Right renal cortex interstitium (tissue), 3 donors: Measurements from ENCODE around the gene LRRC8D. TPM values are rescaled to one million over a fixed set of nuclear protein-coding genes. Genes with fewer than 3 reads are reported as not detected.

Source experiments
- DNase-seq, 3 donors: peaks; one replicate each; pipeline ENCODE4 v3.0.0-alpha.2; 2013; ENCODE audit warnings: low read depth in 3 of 3, low spot score in 2 of 3
- polyA plus RNA-seq, 3 donors: library from polyadenylated mRNA; unstranded; fragments of 120-200 nt; gene quantifications; one replicate each; pipeline ENCODE4 v1.2.1, GENCODE V29; 2013; ENCODE audit not compliant: insufficient read length in 3 of 3

LRRC8D gene
- polyA plus RNA-seq, 3 donors = 38.5 to 42.3 (median 40.4) TPM

DNA sequence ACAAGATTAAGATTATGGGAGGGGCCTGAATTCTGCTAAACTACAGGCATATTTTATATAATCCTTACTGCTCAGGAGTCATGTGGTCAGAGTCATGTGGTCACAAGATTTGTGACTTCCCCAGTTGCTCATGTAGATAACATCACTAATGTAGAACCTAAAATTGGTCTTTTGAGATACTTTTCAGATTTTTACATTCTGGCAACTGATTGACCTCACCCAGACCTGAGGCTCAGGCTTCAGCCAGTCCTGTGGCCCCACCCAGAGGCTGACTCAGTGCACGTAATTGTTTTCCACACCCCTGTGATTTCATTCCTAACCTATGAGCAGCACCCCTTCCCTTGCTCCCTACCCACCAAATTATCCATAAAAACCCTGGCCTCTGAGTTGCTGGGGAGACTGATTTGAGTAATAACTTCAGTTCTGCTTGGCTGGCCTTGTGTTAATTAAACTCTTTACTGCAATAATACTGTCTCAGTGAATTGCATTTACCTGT is 132.3 kb downstream of the LRRC8D start:
- no peak for DNase-seq

DNA sequence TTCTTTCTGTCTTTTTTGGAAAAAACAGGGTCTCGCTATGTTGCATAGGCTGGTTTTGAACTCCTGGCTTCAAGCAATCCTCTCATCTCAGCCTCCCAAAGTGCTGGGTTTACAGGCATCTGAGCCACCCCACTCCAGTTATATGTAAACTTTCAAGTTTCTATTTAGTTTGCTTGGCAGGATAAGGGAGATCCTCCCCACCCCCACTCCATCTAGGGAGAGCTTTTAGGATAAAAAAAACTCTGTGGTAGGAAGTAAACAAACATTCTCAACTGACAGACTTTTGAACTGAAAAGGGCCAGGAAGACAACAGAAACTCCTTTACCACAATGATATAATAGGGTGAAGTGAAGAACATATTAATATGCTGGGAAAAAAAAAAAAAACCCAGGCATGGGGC is 133.1 kb downstream of the LRRC8D start:
- no peak for DNase-seq

DNA sequence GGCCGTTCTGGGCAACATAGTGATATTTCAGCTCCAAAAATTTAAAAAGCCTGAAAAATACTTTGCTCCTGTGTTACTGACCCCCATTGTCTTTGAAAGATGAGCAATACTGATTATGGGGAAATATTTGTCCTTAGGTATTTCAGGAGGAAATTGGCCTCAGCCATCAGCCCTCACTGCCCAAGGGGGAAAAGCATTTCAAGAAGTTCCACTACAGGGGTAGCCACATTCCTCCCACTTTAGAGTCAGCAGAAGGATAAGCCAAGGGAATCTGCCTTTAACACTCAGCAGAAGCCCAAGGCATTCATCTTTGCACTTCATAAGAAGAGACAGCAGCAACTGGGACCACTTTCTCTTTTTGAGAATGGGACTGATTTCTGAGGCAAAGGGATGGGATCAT is 133.6 kb downstream of the LRRC8D start:
- DNase-seq = no peak

DNA sequence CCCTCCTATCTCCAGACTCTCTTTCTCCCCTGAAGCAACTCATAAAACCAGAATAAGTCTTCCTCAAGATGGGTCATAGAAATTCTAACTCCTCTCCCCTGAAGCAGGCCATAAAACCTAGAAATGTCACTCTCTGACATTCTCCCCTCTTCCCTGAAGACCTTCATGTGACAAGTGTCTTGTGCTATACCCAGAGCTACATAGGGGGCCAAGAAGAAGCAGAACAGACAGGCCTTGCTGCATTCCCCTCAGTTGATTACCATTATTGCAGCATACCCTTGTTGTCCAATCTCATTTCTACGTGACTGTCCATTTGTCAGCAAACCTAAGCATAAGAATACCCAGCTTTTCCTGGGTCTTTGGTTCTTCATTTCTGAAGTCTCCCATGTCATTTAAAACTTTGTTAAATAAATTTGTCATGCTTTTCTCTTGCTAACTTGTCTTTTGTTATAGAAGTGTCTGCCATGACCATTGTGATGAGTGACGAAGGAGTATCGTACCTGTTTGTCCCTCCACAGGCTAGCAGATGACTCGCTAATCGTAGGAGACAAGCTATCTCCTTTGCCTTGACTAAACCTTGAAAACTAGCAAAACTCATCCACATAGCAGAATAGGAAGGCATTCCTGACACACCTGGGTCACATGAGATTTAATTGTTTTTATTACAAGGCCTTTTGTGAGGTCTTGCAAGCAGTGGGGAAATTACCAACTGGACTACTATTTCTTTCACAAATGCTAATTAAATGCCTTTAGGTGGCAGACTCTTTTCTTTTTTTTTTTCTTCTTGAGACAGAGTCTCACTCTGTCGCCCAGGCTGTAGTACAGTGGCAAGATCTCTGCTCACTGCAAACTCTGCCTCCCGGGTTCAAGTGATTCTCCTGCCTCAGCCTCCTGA is 134.7 kb downstream of the LRRC8D start:
- no peak for DNase-seq

DNA sequence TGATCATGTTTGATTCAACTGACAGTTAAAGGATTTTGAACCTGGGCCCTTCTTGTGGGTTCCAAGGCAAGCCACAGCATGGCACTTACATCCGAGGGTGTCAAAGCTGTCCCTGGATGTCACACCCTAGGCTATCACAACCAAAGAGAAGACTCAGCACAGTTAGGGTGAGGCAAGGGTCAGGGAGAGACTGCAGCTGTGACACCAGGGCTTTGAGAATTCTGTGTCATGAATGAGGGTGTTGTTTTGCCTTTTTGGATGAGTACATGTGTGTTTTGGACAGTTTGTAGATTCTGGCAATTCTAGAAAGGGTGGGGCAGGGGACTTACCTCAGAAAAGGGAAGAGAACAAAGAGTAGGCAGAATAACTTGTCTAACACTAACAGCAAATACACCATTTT is 136.3 kb downstream of the LRRC8D start:
- DNase-seq = no peak

DNA sequence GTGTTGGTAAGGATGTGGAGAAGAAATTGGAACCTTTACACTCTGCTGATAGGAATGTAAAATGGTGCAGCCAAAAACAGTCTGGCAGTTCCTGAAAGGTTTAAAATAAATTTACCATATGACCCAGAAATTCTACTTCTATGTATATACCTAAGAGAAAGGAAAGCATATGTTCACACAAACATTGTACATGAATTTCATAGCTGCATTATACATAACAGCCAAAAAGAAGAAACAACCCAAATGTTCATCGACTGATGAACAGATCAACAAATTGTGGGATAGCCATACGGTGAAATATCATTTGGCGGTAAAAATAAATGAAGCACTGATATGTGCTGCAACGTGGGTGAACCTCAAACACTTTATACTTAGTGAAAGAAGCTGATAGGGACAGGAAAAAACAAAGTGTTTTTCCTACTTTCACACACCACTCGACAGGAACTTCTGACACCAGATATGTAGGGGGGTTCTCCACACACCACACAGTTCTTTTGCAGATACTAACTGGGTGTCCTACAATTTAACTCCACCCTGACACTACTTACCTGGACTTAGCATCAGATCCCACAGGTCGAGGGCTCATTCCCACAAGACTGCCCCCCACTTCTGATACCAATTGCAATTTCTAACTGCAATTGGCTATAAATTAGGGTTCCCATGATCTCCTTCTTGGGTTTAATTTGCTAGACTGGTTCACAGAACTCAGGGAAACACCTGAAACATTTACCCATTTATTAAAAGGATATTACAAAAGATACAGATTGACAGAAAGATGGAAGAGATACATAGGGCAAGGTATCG is 138.2 kb downstream of the LRRC8D start:
- DNase-seq = no peak

DNA sequence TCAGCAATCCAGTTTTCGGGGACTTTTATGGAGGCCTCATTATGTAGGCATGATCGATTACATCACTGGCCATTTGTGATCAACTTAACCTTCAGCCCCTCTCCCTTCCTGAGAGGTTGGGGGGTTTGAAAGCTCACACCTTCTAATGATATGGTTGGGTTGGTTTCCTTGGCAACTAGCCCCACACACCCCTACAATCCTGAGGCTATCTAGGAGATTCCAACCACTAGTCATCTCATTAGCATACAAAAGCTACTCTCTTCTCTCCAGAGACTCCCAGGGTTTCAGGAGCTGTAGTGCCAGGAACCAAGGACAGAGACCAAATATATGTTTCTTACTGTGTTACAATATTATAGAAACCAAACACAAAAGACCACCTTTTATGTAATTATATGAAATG is 138.9 kb downstream of the LRRC8D start:
- DNase-seq = no peak

DNA sequence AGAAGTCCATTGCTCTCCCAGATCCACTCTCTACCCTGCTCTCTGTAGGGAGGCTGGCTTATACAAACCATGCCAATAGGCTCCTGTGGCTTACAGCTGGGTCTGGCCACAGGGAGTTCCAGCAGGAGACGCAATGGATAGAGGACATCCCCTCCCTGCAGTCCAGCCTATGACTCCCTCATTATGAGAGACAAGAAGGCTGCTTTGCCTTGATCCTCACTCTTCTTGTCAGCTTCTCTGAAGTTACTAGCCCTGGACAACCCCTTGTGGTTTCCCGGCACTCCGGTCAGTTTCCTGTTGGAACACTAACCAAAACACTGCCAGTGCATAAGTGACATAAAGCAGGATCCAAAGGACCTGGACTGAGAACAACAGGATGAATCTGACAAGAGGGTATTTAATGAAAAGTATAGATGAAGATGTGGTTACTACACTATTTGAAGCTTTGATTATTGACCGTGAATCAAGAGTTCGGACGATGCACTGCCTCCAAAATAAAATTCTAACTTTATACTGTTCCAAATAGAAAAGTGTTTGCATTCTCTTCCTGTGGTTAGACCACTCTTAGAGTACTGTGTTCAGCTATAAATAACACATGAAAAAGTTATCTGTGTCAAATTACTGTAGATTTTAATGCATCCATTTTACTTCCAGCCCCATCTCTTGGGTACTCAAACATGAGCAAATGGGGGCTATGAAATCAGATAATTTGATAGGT is 141.4 kb downstream of the LRRC8D start:
- no peak for DNase-seq

DNA sequence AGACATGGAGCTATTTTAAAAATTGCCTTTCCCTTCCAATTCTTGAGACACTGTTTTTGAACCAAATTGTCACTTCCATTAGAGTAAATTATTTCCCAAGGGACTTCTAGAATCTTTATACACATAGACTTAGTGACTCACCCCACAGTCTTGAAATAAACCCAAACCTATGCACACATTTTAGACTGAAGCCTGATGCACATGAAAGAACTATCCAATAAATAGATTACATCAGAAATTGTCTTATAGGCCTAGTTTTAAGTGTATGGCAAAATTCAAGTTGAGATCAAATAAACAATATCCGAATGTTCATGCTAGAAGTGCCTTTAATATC is 141.9 kb downstream of the LRRC8D start:
- DNase-seq = no peak

DNA sequence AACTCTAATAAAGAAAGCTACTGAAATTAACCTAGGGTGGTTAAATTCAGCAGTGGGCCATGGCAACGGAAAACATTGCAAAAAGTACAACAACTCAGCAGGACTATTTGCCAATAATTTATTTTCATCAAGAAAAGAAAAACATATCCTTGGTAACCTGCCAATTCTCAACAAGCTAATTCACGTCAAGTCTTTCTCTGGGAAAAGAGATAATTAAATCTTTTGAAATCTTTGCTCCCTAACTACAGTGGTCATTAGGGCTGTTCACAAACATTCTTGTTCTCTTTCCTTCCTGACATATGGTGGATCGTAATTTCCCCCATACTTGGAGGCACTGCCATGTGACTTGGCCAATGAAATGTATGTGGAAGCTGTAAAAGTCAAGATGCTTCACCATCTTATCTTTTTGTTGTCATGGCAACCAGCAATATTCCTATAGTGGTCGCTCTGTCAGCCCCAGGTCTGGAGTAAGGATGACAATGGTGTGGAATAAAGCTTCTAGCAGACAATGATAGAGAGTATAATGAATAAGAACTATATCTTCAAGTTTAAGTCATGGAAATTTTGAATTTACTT is 144.4 kb downstream of the LRRC8D start:
- no peak for DNase-seq

DNA sequence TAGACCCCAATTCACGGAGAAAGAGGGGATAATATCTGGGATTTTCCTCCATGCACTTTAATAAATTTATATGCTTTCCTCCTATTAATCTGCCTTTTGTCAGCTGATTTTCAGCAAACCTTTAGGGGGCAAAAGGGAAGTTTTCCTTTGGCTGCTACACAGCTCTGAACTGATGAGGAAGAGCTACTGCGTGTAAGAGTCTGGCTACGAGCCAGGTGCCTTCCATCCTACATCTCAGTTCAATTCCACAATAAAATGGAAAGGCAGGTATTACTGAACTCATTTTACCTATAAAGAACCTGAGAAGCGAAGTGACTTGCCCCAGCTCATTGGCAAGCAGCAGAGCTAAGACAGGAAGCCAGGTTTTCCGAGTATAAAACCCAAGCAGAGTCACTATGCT is 145.8 kb downstream of the LRRC8D start:
- no peak for DNase-seq

DNA sequence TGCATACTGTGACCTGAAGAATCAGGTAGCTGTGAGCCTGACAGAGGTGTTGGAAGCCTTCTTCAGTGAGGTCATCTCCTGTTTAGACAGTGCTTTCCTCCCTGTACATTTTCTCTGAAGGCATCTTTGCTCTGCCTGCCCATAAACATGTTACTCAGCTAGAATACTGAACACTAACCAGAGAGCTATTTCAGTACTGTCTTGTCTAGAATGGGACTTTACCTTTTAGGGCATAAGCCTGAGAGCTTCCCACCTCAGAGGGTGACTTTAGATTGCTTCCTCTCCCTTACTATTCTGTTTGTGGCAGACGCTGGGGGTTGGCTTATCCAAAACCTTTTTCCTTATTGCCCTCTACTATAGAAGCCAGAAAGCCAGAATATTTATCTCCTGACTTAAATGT is 150.8 kb downstream of the LRRC8D start:
- no peak for DNase-seq

DNA sequence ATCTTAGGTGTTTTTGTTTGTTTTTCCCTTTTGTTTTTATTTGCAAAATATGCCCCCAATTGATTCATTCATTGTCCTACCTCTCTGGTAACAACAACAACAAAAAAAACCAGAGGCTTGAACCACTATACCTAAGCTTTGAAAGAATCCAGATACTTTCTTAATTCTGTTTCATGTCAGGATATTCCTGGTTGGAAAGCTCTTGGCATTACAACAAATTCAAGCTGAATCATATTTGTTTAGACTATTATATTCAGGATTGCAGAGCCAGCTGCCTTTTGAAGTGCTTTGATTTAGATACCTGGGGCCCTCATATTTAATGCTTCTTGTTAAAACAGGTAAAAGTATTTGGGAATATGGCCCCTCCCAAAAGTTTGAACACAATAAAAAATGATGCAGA is 151.2 kb downstream of the LRRC8D start:
- DNase-seq = no peak

DNA sequence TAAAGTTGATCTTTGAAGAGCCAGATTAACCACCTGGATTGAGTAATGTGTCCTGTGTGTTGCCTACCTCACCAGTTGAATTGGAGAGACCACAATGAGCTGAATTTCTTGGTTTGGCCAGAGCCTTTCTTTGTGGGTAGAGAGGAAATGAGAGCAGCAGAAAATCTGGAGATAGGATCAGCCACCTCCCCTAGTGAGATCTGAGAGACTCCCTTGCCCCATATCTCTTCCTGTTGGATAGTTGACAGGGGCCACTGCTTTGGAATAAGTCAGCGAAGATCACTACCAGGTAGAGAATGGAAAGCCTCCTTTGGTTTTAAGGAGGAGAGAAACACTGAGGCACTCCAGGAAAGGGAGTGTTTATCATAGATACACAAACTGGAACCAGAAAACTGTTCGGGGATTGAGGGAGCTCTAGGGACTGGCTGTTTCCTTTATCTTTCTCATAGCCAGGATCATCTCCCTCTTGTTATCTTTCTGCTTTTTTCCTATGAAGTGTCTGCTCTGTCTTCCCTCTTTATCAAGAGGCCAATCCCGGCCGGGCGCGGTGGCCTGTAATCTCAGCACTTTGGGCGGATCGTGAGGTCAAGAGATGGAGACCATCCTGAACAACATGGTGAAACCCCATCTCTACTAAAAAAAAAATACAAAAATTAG is 152.8 kb downstream of the LRRC8D start:
- no peak for DNase-seq

DNA sequence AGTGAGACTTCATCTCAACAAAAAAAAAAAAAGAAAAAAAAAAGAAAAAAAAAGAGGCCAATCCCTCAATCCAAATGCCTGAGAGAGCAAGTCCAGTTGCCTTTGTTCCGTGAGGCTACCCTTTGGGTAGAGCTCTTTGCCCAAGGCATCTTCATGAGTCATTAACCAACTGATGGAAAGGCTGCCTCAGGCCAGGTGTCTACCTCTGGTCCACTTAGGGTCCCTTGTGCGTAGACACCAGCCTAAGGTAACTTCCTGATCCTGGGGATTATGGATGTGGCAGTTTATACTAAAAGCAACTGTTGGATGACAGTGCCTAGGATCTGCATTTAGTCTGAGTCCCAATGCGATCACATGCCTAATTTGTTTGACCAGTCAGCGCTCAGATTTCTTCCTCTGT is 153.4 kb downstream of the LRRC8D start:
- no peak for DNase-seq

DNA sequence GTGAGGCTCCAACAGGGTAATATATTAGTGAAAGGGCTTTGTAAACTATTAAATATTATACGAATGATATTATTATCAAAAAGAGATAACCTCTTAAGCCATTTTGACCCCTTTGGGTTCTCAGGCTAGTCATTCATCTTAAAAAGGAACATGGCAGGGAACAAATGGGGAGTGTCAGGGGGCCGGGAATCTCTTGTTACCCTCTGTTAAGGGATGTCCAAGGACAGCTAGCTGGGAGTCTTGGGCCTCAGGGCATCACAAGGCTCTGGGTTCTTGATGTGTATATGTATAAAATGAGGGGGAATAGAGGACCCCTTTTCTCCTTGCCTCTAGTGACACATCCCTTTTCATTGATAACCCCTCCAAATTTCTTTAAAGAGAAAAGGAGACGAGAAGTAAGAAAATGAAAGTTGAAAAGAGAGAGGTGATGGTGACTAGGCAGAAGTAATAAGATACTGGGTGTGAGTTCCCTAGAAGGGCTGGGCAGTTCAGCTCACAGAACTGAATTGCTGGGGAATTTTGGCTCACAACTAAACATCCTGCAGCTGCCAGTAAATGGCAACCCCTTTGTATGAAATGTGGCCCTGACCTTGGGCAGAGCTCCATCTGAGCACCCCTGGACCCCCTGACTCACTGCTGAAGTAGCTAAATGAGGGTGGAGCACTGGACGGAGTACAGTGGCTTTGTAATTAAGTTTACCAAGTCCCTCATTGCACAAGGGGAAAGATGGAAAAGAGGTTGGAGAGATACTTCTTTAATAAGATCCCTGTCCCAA is 154.1 kb downstream of the LRRC8D start:
- no peak for DNase-seq

DNA sequence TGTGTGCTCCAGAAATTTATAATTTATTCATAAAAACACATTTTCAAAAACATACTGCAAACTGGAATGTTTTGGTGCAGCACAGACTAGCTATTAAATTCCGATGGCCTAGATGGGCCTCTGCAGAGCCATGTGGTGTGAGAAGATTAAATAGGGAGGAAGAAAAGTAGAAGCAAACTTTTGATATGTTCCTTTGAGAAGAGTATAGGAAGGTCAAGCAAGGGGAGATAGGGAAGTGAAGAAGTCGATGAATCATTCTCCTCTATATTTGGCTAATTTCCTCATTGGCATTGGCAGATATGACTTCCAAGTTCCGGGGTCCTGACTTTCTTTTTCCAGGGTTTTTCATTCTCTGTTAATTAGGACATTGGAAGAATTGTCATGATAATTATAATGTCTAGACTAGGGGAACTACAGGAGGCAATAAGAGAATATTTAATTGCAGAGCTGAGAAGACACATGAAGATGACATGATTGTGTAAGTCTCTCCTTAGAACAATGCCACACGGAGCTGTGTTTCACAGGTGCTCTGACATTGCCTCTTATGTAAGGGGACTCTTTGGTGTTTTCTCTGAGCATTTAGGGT is 154.8 kb downstream of the LRRC8D start:
- no peak for DNase-seq

DNA sequence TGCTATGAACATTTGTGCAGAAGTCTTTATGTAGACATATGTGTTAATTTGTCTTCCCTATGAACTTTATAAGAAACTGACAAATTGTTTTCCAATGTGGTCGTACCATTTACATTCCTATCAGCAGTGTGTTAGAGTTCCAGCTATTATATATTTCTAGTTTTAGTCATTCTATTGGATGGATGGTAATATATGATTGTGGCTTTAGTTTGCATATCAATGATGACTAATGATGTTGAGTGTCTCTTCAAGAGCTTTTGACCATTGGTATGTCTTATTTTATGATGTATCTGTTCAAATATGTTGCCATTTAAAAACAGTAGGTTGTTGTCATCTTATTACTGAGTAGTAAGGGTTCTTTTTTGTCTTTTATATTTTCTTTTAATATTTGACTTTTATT is 157.9 kb downstream of the LRRC8D start:
- no peak for DNase-seq

DNA sequence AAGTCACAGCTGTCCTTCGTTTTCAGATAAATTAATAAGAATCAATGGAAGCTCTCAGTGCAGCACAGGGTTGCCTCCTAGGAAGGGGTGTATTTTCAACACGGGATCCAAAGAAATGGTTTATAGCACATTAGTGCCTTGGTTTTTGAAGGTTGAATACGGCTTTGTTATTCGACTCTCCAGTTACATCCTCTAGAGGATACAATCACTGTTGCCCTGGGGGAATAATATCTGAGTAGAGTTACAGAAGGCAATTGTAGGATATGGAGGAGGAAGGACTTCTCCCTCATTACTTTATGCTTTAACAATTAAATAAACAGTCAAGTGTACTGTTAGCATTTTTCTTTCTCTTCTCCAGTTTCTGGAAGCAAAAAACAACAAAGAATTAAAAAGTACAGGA is 159.8 kb downstream of the LRRC8D start:
- no peak for DNase-seq
